Stimulated activated CD8-positive, alpha-beta memory T cell treated with anti-CD3 and anti-CD28 coated beads, Interleukin-4, amount 100 ng/mL, for 24 hours (primary cell): Measurements from ENCODE around the gene DOCK9.

Experiments used
- DNase-seq: peaks from one replicate; pipeline ENCODE4 v3.0.0-alpha.2; 2020; ENCODE audit warnings: low read depth

DOCK9 gene

GRCh38 chr13:98975822-98976261 lies 2.0 kb downstream of the DOCK9 start:
- no peak for DNase-seq

GRCh38 chr13:98974053-98974452 lies 3.8 kb downstream of the DOCK9 start:
- DNase-seq = no peak

GRCh38 chr13:98972627-98973026 lies 5.2 kb downstream of the DOCK9 start:
- DNase-seq = no peak

GRCh38 chr13:98972059-98972458 lies 5.8 kb downstream of the DOCK9 start:
- DNase-seq = no peak

- DNase-seq = no peak
Measured at GRCh38 chr13:98970330-98970729, 7.5 kb downstream of the DOCK9 start.

- no peak for DNase-seq
Measured at GRCh38 chr13:98967491-98967890, 10.4 kb downstream of the DOCK9 start.

GRCh38 chr13:98966019-98966418 lies 11.8 kb downstream of the DOCK9 start:
- no peak for DNase-seq

- no peak for DNase-seq
Measured at GRCh38 chr13:98965325-98965724, 12.5 kb downstream of the DOCK9 start.

GRCh38 chr13:98963917-98964316 lies 13.9 kb downstream of the DOCK9 start:
- DNase-seq = no peak

- DNase-seq = no peak
Measured at GRCh38 chr13:98962901-98963590, 14.8 kb downstream of the DOCK9 start.

- DNase-seq = no peak
Measured at GRCh38 chr13:98961503-98962105, 16.3 kb downstream of the DOCK9 start.

- no peak for DNase-seq
Measured at GRCh38 chr13:98960606-98961502, 17.0 kb downstream of the DOCK9 start.

- DNase-seq = no peak
Measured at GRCh38 chr13:98959786-98960605, 17.9 kb downstream of the DOCK9 start.

- no peak for DNase-seq
Measured at GRCh38 chr13:98959291-98959690, 18.6 kb downstream of the DOCK9 start.

- no peak for DNase-seq
Measured at GRCh38 chr13:98958443-98958794, 19.4 kb downstream of the DOCK9 start.

GRCh38 chr13:98957731-98958442 lies 20.0 kb downstream of the DOCK9 start:
- DNase-seq = no peak

- no peak for DNase-seq
Measured at GRCh38 chr13:98955336-98955735, 22.5 kb downstream of the DOCK9 start.

GRCh38 chr13:98954313-98954712 lies 23.6 kb downstream of the DOCK9 start:
- no peak for DNase-seq

- DNase-seq = no peak
Measured at GRCh38 chr13:98951266-98951665, 26.6 kb downstream of the DOCK9 start.

- no peak for DNase-seq
Measured at GRCh38 chr13:98950705-98951104, 27.2 kb downstream of the DOCK9 start.

GRCh38 chr13:98947925-98948324 lies 29.9 kb downstream of the DOCK9 start:
- DNase-seq = no peak
